A549 (cell line): ENCODE measurements around the gene LAMA2.

ENCODE experiments used
- CHD2 ChIP-seq: fragments of 150-350 bp; IDR thresholded peaks from 2 replicates; pipeline ENCODE4 v1.6.1; 2014; ENCODE audit warnings: low read length; ENCODE audit not compliant: partially characterized antibody
- CHD4 ChIP-seq: fragments of 200-600 bp; sonication (generic); IDR thresholded peaks from 2 replicates; pipeline ENCODE4 v1.6.1; 2016; ENCODE audit warnings: antibody characterized with exemption, mild to moderate bottlenecking, borderline replicate concordance
- EP300 ChIP-seq, 2 experiments: fragments of >200 bp; sonication (Bioruptor Twin); formaldehyde crosslinking; IDR thresholded peaks; 2 replicates in 1 of 2; 3 replicates in 1 of 2; pipeline ENCODE4 v1.6.1; 2016 to 2017
- HDAC2 ChIP-seq: fragments of 200-600 bp; sonication (generic); IDR thresholded peaks from 2 replicates; pipeline ENCODE4 v1.6.1; 2016
- KDM1A ChIP-seq: fragments of 200-600 bp; sonication (generic); IDR thresholded peaks from 2 replicates; pipeline ENCODE4 v1.6.1; 2016; ENCODE audit warnings: low read depth, mild to moderate bottlenecking
- MAFK ChIP-seq: fragments of 450-650 bp; IDR thresholded peaks from 2 replicates; pipeline ENCODE4 v1.6.1; 2014; ENCODE audit not compliant: partially characterized antibody
- POLR2A ChIP-seq: IDR thresholded peaks from 2 replicates; pipeline ENCODE4 v1.6.1; 2012; ENCODE audit warnings: mild to moderate bottlenecking, low read length
- RAD21 ChIP-seq, 2 experiments: fragments of >200 bp in 1 of 2; sonication (Bioruptor Twin) in 1 of 2; formaldehyde crosslinking in 1 of 2; IDR thresholded peaks in 1 of 2; conservative IDR thresholded peaks in 1 of 2; 2 replicates in 1 of 2; 3 replicates in 1 of 2; pipeline ENCODE4 v1.6.1; 2012 to 2018; ENCODE audit warnings: inconsistent platforms in 1 of 2
- TF ChIP-seq, protein P1 (sequence below): fragments of >200 bp; sonication (Bioruptor Twin); formaldehyde crosslinking; IDR thresholded peaks from 3 replicates; pipeline ENCODE4 v1.5.1; 2016
- TF ChIP-seq, protein P2 (sequence below): IDR thresholded peaks from 2 replicates; pipeline ENCODE4 v1.6.1; 2012
- TF ChIP-seq, protein P3 (sequence below): IDR thresholded peaks from 2 replicates; pipeline ENCODE4 v1.6.1; 2012

DNA sequence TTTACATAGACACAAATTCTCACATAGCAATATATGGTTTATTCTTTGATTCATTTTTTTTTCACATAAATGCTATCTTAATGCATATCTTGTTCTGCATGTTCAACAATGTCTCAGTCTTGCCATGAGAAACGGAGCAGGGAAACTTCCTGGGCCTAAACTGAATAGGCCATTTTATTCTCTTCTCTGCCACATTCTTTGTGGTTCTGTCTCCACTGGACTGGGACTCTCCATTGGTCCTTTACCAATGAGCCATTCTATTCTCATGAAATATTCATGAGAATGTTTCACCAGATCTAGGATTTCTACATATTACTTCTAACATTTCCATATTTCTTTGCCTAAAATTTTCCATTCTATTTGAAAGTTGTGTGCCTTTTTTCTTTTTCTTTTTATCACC, 42.8 kb downstream of the LAMA2 start:
- TF ChIP-seq, protein P1, sequence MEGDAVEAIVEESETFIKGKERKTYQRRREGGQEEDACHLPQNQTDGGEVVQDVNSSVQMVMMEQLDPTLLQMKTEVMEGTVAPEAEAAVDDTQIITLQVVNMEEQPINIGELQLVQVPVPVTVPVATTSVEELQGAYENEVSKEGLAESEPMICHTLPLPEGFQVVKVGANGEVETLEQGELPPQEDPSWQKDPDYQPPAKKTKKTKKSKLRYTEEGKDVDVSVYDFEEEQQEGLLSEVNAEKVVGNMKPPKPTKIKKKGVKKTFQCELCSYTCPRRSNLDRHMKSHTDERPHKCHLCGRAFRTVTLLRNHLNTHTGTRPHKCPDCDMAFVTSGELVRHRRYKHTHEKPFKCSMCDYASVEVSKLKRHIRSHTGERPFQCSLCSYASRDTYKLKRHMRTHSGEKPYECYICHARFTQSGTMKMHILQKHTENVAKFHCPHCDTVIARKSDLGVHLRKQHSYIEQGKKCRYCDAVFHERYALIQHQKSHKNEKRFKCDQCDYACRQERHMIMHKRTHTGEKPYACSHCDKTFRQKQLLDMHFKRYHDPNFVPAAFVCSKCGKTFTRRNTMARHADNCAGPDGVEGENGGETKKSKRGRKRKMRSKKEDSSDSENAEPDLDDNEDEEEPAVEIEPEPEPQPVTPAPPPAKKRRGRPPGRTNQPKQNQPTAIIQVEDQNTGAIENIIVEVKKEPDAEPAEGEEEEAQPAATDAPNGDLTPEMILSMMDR, result no peak
- TF ChIP-seq HDAC2 (no peak), POLR2A (no peak), RAD21 (conservative IDR thresholded peaks at IDR 0.05 in 1 of 2, IDR thresholded peaks at IDR 0.05 in 1 of 2) (no peak), CHD4 (no peak), CHD2 (no peak), EP300 (IDR thresholded peaks at IDR 0.05) (no peak), MAFK (no peak), KDM1A (no peak)
- TF ChIP-seq, protein P2, sequence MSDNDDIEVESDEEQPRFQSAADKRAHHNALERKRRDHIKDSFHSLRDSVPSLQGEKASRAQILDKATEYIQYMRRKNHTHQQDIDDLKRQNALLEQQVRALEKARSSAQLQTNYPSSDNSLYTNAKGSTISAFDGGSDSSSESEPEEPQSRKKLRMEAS, result no peak
- TF ChIP-seq, protein P3, sequence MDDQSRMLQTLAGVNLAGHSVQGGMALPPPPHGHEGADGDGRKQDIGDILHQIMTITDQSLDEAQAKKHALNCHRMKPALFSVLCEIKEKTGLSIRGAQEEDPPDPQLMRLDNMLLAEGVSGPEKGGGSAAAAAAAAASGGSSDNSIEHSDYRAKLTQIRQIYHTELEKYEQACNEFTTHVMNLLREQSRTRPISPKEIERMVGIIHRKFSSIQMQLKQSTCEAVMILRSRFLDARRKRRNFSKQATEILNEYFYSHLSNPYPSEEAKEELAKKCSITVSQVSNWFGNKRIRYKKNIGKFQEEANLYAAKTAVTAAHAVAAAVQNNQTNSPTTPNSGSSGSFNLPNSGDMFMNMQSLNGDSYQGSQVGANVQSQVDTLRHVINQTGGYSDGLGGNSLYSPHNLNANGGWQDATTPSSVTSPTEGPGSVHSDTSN, result no peak
